ENCODE measurements around the gene FGGY.

Gene FGGY

DNA sequence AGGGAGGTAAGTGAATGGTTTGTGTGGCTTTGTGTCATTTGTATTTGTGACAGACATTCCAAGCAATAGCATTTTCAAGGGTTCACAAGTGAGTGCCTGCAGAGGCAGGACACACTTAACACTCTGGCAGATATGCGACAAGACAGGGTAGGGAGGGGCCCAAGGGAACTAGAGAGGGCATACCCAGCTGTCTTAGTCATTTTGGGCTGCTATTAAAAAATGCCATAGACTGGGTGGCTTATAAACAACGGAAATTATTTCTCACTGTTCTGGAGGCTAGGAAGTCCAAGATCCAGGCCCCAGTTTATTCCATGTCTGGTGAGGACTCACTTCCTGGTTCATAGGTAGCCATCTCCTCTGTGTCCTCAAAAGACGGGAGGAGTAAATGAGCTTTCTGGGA, 137.4 kb downstream of the FGGY start:
- Histone ChIP-seq H3K4me3 (ENCODE audit: low read length) (no peak overlapping the region), H3K27me3 (ENCODE audit: control insufficient read depth, insufficient read depth, low read length) (no peaks in the 10 kb centered on the region), H3K4me1 (ENCODE audit: control insufficient read depth, insufficient read depth, low read length) (no peaks in the 10 kb centered on the region), H3K9me3 (ENCODE audit: control insufficient read depth, low read length) (no peaks in the 10 kb centered on the region), H3K36me3 (ENCODE audit: control insufficient read depth, insufficient read depth, low read length) (no peaks in the 10 kb centered on the region), H3K9ac (ENCODE audit: low read length) (no peak overlapping the region)

GRCh38 chr1:59436637-59437036, 139.7 kb downstream of the FGGY start:
- Histone ChIP-seq H3K27me3 (ENCODE audit: control insufficient read depth, insufficient read depth, low read length) (no peaks in the 10 kb centered on the region), H3K9ac (ENCODE audit: low read length) (no peak overlapping the region), H3K9me3 (ENCODE audit: control insufficient read depth, low read length) (no peaks in the 10 kb centered on the region), H3K4me3 (ENCODE audit: low read length) (no peak overlapping the region), H3K36me3 (ENCODE audit: control insufficient read depth, insufficient read depth, low read length) (no peaks in the 10 kb centered on the region), H3K4me1 (ENCODE audit: control insufficient read depth, insufficient read depth, low read length) (no peaks in the 10 kb centered on the region)

DNA sequence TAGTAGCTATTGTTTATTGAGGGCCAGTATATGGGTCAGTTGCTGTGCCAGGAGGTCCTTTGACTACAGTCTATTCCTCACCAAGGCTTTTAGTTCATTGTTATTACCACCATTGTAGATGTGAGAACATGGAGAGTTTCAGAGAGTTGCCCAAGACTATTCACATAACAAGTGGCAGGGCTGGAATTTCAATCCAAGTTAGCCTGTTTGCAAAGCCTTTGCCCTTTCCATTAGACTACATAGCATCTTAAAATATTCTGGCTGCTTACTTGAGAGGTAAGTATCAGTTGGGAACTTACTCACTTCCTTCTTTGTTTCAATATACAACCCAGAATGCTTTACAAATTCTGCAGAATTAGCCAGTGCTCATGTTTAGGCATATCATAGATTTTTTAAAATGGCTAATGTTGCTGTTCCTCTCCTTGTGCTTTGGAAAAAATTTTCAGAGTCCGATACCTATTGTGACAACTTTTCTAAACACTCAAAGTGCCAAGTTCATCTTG, 141.2 kb downstream of the FGGY start:
- Histone ChIP-seq H3K27me3 (ENCODE audit: control insufficient read depth, insufficient read depth, low read length) (no peaks in the 10 kb centered on the region), H3K9me3 (ENCODE audit: control insufficient read depth, low read length) (no peaks in the 10 kb centered on the region), H3K36me3 (ENCODE audit: control insufficient read depth, insufficient read depth, low read length) (no peaks in the 10 kb centered on the region), H3K4me1 (ENCODE audit: control insufficient read depth, insufficient read depth, low read length) (no peaks in the 10 kb centered on the region), H3K9ac (ENCODE audit: low read length) (no peak overlapping the region), H3K4me3 (ENCODE audit: low read length) (no peak overlapping the region)

DNA sequence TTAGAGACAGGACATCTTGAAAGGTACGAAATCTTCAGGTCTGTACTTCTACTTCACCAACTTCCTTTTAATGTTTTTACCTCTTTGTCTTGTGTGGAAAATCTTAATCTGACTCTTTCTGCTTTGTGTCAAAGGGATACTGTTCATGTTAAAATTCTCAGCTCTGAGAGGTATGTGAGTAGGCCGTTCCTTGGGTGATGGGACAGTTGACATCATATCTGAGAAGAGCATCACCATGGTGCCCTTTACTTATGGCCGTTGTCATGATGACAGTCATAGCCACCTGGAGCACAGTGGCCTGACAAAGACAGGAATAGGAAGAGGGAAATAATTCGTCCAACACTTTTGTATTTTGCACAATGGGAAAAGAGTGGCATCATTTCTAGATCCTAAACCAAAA, 145.6 kb downstream of the FGGY start:
- no peaks in the 10 kb centered on the region for H3K27me3 ChIP-seq (ENCODE audit: control insufficient read depth, insufficient read depth, low read length)
- no peak overlapping the region for H3K4me3 ChIP-seq (ENCODE audit: low read length)
- no peaks in the 10 kb centered on the region for H3K9me3 ChIP-seq (ENCODE audit: control insufficient read depth, low read length)
- no peaks in the 10 kb centered on the region for H3K36me3 ChIP-seq (ENCODE audit: control insufficient read depth, insufficient read depth, low read length)
- H3K9ac ChIP-seq (ENCODE audit: low read length): no peak overlapping the region
- no peaks in the 10 kb centered on the region for H3K4me1 ChIP-seq (ENCODE audit: control insufficient read depth, insufficient read depth, low read length)

- Histone ChIP-seq H3K36me3 (ENCODE audit: control insufficient read depth, insufficient read depth, low read length) (no peaks in the 10 kb centered on the region), H3K9ac (ENCODE audit: low read length) (no peak overlapping the region), H3K4me1 (ENCODE audit: control insufficient read depth, insufficient read depth, low read length) (no peaks in the 10 kb centered on the region), H3K4me3 (ENCODE audit: low read length) (no peak overlapping the region), H3K27me3 (ENCODE audit: control insufficient read depth, insufficient read depth, low read length) (no peaks in the 10 kb centered on the region), H3K9me3 (ENCODE audit: control insufficient read depth, low read length) (no peaks in the 10 kb centered on the region)
These were observed 146.4 kb downstream of the FGGY start for GRCh38 chr1:59443310-59443709.

- Histone ChIP-seq H3K4me3 (ENCODE audit: low read length) (no peak overlapping the region), H3K9me3 (ENCODE audit: control insufficient read depth, low read length) (no peaks in the 10 kb centered on the region), H3K36me3 (ENCODE audit: control insufficient read depth, insufficient read depth, low read length) (no peaks in the 10 kb centered on the region), H3K4me1 (ENCODE audit: control insufficient read depth, insufficient read depth, low read length) (no peaks in the 10 kb centered on the region), H3K27me3 (ENCODE audit: control insufficient read depth, insufficient read depth, low read length) (no peaks in the 10 kb centered on the region), H3K9ac (ENCODE audit: low read length) (no peak overlapping the region)
These were observed 147.6 kb downstream of the FGGY start for GRCh38 chr1:59444520-59444919.

DNA sequence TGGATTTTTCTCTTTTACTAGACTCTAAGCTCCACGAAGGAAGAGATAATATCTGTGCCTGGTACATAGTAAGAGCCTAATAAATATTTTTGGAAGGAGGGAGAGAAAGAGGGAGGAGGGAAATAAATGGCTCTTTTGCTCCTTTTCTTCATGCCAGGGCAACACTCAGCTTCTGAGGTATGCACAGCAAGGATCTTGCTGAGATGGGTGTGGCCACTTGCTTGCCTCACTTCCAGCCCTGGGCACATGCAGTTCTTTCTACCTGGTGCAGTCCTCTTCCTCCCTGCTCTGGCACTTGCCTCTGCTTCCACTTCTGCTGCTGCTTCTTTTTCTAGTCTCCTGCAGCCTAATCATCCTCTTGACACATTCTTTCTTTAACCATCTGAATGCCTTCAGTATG, 148.1 kb downstream of the FGGY start:
- Histone ChIP-seq H3K27me3 (ENCODE audit: control insufficient read depth, insufficient read depth, low read length) (no peaks in the 10 kb centered on the region), H3K9ac (ENCODE audit: low read length) (no peak overlapping the region), H3K36me3 (ENCODE audit: control insufficient read depth, insufficient read depth, low read length) (no peaks in the 10 kb centered on the region), H3K4me3 (ENCODE audit: low read length) (no peak overlapping the region), H3K9me3 (ENCODE audit: control insufficient read depth, low read length) (no peaks in the 10 kb centered on the region), H3K4me1 (ENCODE audit: control insufficient read depth, insufficient read depth, low read length) (no peaks in the 10 kb centered on the region)

GRCh38 chr1:59446257-59446901, 149.5 kb downstream of the FGGY start:
- no peaks in the 10 kb centered on the region for H3K36me3 ChIP-seq (ENCODE audit: control insufficient read depth, insufficient read depth, low read length)
- H3K4me3 ChIP-seq (ENCODE audit: low read length): no peak overlapping the region
- H3K9me3 ChIP-seq (ENCODE audit: control insufficient read depth, low read length): no peaks in the 10 kb centered on the region
- H3K4me1 ChIP-seq (ENCODE audit: control insufficient read depth, insufficient read depth, low read length): no peaks in the 10 kb centered on the region
- H3K9ac ChIP-seq (ENCODE audit: low read length): no peak overlapping the region
- H3K27me3 ChIP-seq (ENCODE audit: control insufficient read depth, insufficient read depth, low read length): no peaks in the 10 kb centered on the region

- no peaks in the 10 kb centered on the region for H3K9me3 ChIP-seq (ENCODE audit: control insufficient read depth, low read length)
- H3K4me3 ChIP-seq (ENCODE audit: low read length): no peak overlapping the region
- H3K4me1 ChIP-seq (ENCODE audit: control insufficient read depth, insufficient read depth, low read length): no peaks in the 10 kb centered on the region
- no peaks in the 10 kb centered on the region for H3K27me3 ChIP-seq (ENCODE audit: control insufficient read depth, insufficient read depth, low read length)
- no peak overlapping the region for H3K9ac ChIP-seq (ENCODE audit: low read length)
- no peaks in the 10 kb centered on the region for H3K36me3 ChIP-seq (ENCODE audit: control insufficient read depth, insufficient read depth, low read length)
These were observed 155.1 kb downstream of the FGGY start for GRCh38 chr1:59452026-59452425.

GRCh38 chr1:59452559-59452958, 155.7 kb downstream of the FGGY start:
- Histone ChIP-seq H3K9me3 (ENCODE audit: control insufficient read depth, low read length) (no peaks in the 10 kb centered on the region), H3K4me3 (ENCODE audit: low read length) (no peak overlapping the region), H3K4me1 (ENCODE audit: control insufficient read depth, insufficient read depth, low read length) (no peaks in the 10 kb centered on the region), H3K27me3 (ENCODE audit: control insufficient read depth, insufficient read depth, low read length) (no peaks in the 10 kb centered on the region), H3K36me3 (ENCODE audit: control insufficient read depth, insufficient read depth, low read length) (no peaks in the 10 kb centered on the region), H3K9ac (ENCODE audit: low read length) (no peak overlapping the region)

GRCh38 chr1:59453297-59453968, 156.5 kb downstream of the FGGY start:
- Histone ChIP-seq H3K9ac (ENCODE audit: low read length) (no peak overlapping the region), H3K36me3 (ENCODE audit: control insufficient read depth, insufficient read depth, low read length) (no peaks in the 10 kb centered on the region), H3K4me3 (ENCODE audit: low read length) (no peak overlapping the region), H3K27me3 (ENCODE audit: control insufficient read depth, insufficient read depth, low read length) (no peaks in the 10 kb centered on the region), H3K9me3 (ENCODE audit: control insufficient read depth, low read length) (no peaks in the 10 kb centered on the region), H3K4me1 (ENCODE audit: control insufficient read depth, insufficient read depth, low read length) (no peaks in the 10 kb centered on the region)

GRCh38 chr1:59455206-59455605, 158.3 kb downstream of the FGGY start:
- Histone ChIP-seq H3K36me3 (ENCODE audit: control insufficient read depth, insufficient read depth, low read length) (no peaks in the 10 kb centered on the region), H3K27me3 (ENCODE audit: control insufficient read depth, insufficient read depth, low read length) (no peaks in the 10 kb centered on the region), H3K4me3 (ENCODE audit: low read length) (no peak overlapping the region), H3K9me3 (ENCODE audit: control insufficient read depth, low read length) (no peaks in the 10 kb centered on the region), H3K9ac (ENCODE audit: low read length) (no peak overlapping the region), H3K4me1 (ENCODE audit: control insufficient read depth, insufficient read depth, low read length) (no peaks in the 10 kb centered on the region)

All from mucosa of stomach (tissue), 1 donor.